H1 (cell line): ENCODE measurements around the gene ATXN7. TPM values are rescaled to one million over a fixed set of nuclear protein-coding genes. Genes with fewer than 3 reads are reported as not detected.

Source experiments
- CHD2 ChIP-seq: IDR thresholded peaks from 2 replicates; pipeline ENCODE4 v1.6.1; 2012; ENCODE audit warnings: low read length, improper control_type of control experiment
- CTBP2 ChIP-seq: IDR thresholded peaks from 2 replicates; pipeline ENCODE4 v1.7.0; 2011; ENCODE audit warnings: borderline replicate concordance, mild to moderate bottlenecking, moderate library complexity, mixed read lengths, low read length; ENCODE audit not compliant: insufficient read depth, insufficient read length
- SP1 ChIP-seq: IDR thresholded peaks from 2 replicates; pipeline ENCODE4 v1.6.1; 2011; ENCODE audit warnings: low read depth, low read length
- polyA plus RNA-seq, 7 experiments: library from polyadenylated mRNA; depleted of rRNA in 3 of 7; stranded (reverse) in 5 of 7; unstranded in 2 of 7; fragments of >200 nt in 5 of 7; fragments of 200-250 nt in 2 of 7; gene quantifications; 1 replicate in 5 of 7; 2 replicates in 1 of 7; 4 replicates in 1 of 7; pipeline versions ENCODE4 v1.2.1 to v1.2.3, GENCODE V29; 2011 to 2013; ENCODE audit warnings: missing spikeins in 2 of 7, mixed read lengths in 2 of 7
- total RNA-seq: library from RNA; stranded (reverse); fragmentation: NEBNext Ultra II Directional; extraction: Animal tissue kit (Norgen Biotek cat#: 25700); gene quantifications from 2 replicates; pipeline ENCODE4 v1.2.1, GENCODE V29; 2021

Gene ATXN7
- total and polyA plus RNA-seq, 2 of the 8 experiments (the other 6 are each of a cell fraction or from before 2014, with no cell fraction given), result 15.5 to 16.8 TPM

DNA sequence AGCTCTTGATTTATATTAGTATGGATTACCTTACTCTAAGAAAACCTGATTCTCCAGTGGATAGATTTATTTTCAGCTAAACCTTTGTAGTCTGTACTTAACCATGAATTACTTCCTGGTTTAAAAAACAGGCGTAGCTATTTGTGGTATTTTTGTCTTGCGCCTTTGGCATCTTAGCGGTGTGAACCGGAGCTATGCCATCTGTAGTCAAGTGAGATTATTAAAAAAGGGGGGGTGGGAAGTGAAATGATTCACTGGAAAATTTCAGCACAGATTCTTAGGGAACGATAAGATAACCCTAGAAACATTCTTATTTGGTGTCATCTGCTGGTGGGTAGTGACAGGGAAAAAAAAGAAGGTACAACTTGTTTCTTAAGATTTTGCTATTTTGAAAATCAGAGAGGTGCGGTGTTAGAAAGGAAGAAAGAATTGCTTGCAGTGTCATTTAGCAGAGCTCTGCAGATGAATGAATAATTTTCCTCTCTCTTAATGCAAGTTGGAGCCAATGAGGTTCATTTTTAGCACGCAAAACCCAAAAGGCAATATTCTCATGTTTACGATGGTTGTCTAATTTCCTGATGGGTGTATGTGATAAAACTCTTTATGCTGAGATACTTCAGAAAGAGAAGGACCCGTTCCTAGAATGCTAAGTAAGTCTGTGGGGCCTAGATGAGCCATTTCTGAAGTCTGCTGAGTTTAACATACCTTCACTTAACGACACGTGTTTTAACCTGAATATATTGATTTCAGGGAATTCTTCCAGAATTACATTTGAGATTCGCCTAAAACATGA lies 115.6 kb downstream of the ATXN7 start (continued):
- TF ChIP-seq SP1 (no peak), CHD2 (no peak), CTBP2 (no peak)
